Measurements from ENCODE around the gene MOXD1.

MOXD1 gene

DNA sequence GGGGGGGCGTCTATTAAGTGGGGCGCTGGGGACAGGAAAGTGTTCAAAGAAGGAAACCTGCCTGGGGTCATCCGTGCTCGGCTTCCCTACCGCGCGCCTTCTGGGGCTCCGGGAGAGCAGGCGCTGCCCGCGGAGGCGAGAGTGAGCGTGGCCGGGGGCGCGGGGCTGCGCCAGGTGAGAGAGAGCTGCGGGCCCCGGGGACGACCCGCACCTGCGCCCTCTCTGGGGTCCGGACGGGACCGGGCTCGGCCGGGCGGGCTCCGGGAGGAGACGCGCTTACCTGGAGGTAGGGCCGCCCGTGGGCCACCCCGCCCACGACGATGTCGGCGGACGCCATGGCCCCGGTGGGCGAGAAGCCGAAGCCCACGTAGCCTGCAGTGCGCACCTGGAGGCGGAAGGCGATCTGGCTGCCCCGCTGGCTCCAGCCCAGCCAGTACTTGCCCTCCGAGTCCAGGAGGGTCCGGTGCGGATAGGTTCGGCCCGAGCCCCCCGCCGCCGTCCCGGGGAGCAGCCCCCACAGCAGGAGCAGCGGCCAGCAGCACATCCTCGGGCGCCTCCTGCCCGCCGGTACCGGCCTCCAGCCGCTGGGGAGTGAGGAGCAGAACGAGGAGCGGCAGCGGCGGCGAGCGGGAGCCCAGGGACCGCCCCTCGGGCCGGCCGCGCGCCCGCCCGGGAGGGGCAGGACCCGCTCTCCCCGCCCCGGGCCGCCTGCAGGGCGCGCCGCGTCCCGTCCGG lies at the start of gene MOXD1:
TSS of gene MOXD1 (minus strand) at position 593 of the 735 bp plus-strand sequence. CDS start at position 544, 49 bp downstream.
- DNase-seq (ENCODE audit: low spot score), result peak; percentile 83

DNA sequence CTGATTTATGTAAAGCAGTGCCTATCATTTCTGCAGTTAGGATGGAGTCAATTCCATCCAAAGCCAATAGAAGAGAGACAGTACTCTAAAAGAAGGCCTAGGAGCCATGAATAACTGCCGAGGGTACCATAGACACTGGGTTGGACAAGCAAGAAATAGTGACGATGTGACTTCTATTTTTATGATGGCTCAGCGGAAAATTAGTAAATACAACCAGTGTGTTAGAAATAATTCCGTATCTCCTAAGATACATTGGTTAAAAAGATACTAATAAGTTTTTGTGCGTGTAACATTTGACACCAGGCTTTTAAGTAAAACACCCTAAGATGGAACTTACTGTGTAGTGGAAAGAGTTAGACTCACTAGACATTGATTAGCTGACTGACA lies 45.6 kb upstream of the MOXD1 start:
- no peak for DNase-seq (ENCODE audit: low spot score)

DNA sequence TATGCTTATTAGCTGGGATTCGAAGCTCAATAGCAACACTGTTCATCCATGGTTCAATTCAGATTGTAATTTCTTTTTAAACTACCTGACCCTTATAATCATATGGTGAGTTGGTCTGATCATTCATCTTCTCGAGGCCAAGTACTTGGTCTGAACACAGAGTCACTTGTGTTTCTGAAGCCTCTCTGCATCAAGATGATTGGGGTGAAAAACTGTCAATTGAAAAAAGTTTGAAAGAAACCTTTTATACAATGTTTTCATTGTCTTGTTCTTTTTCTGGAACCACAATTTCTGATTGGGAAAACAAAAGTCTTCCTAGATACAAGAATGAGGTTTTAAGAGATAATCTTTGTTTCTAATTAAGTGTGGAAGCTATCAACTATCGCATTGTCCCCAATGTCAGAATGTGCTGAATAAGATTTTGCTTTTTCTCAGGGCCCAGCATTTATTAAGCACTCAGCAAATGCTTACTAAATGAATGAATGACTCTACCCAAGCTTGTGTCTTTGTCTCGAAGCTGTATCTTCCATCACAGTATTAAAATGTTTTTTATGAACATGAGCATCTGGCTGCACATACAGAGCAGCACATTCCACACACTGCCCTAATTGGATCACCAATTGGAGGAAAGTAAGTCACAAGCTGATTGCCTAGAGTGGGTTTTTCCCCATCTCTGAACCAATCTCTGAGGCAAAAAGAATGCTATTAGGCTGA lies 45.0 kb upstream of the MOXD1 start:
- DNase-seq (ENCODE audit: low spot score), result no peak

DNA sequence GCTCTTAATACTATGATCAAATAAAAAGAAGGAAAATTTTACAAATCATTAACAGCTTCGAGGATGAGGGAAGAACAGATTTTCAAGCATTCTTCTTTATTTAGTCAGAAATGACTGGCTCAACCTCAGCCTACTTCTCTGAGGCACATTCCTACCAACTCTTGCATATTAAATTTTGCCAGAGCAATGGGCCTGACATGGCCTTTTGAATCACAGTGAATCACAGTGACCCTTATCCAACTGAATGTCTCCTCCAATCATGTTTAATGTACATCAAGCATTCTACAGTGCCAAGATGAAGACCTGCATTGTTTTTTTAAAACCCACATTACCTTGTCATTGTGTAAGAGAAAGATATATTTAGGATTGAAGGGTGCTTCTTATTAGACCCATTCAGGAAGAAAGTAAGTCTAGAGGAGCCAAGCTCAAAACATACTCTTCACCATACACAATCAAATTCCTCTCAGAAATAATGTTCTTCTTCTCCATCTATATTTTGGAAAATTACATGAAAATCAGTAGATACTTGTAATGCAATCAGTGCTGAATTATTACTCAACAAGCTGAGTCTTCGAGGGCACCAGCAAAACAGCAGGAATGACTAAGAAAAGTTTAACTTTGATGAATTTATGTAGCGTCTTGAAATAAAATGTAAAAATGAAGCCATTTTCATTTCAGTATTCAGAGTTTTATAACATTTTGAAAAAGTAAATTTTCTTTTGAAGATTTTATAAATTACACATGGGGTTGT lies 44.1 kb upstream of the MOXD1 start:
- peak; percentile 80 for DNase-seq (ENCODE audit: low spot score)

DNA sequence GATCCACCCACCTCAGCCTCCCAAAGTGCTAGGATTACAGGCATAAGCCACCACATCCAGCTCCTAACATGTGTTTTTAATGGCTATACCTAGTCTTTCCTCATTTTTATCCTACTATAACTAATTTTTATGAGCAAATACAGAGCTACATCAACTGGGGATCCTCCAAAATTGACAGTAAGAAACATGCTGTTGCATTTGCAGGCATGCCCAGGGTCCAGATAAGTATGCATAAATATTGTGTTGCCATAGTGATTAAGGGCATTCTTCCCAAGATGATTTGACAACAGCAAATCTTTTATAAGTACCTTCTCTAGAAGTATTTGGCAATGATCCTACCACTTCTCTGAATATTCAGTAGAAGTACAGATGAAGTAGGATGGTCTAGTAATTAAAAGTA lies 41.9 kb upstream of the MOXD1 start:
- DNase-seq (ENCODE audit: low spot score), result peak; percentile 12

DNA sequence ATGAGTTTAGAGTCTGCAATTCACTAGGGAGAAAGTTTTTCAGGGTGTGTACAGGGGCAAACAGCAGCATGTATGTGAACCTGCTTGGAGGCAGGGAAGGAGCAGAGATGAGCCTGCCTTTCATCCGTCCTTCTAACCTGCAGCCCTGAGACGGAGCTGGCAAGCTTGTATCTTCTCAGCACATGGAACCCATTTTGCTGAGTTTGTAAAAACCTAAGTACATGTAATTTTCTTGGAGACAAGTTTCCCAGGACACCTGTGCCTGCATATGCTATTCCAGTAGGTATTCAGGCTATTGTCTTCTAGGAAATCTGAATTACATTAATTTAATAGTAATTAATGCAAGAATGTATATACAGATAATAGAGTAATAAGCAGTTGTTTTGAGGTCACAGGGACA lies 28.8 kb upstream of the MOXD1 start:
- no peak for DNase-seq (ENCODE audit: low spot score)

DNA sequence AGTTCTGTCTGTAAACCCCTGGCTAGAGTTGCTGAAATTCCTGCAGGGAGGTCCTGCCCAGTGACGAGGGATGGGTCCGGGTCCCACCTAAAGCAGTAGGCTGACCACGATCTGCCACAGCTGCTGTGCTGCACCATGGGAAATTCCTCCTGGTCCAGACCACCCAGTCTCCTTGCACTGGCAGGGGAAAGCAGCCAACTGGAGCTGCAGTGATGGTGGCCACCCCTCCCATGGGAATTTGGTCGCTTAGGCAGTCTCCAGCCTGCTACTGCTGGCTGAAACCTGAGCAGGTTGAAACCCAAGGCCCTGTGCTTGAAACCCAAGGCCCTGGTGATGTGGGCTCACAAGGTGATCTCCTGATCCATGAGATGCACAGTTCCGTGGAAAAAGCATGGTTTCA lies 23.9 kb upstream of the MOXD1 start:
- no peak for DNase-seq (ENCODE audit: low spot score)

DNA sequence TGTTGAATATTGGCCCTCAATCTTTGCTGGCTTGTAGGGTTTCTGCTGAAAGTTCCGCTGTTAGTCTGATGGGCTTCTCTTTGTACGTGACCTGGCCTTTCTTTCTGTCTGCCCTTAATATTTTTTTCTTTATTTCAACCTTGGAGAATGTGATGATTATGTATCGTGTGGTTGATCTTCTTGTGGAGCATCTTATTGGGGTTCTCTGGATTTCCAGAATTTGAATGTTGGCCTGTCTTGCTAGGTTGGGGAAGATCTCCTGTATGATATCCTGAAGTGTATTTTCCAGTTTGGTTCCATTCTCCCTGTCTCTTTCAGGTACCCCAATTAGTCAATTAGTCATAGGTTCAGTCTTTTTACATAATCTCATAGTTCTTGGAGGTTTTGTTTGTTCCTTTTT lies 22.6 kb upstream of the MOXD1 start:
- no peak for DNase-seq (ENCODE audit: low spot score)

DNA sequence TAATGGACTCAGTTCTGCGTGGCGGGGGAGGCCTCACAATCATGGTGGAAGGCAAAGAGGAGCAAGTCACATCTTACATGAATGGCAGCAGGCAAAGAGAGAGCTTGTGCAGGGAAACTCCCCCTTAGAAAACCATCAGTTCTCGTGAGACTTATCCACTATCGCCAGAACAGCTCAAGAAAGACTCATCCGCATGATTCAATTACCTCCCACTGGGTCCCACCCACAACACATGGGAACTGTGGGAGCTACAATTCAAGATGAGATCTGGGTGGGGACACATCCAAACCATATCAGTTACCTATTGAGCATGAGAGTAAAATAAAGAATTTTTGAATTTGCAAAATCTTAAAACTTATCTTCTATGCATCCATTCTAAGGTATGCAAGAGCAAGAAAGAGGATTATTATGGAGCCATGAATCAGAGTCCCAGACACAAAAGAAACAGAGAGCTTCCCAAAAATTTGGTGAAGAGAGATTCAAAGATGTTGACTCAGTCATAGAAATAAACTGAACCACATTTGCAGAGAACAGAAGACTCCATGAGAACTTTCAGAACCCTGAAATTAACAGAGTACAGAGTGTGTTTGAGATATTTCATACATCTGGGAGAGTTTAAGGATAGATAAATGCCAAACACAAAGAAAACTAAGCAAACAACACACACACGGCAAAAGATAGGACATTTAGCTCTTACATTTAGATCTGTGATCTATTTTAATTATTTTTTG lies 17.1 kb upstream of the MOXD1 start:
- peak; percentile 25 for DNase-seq (ENCODE audit: low spot score)

DNA sequence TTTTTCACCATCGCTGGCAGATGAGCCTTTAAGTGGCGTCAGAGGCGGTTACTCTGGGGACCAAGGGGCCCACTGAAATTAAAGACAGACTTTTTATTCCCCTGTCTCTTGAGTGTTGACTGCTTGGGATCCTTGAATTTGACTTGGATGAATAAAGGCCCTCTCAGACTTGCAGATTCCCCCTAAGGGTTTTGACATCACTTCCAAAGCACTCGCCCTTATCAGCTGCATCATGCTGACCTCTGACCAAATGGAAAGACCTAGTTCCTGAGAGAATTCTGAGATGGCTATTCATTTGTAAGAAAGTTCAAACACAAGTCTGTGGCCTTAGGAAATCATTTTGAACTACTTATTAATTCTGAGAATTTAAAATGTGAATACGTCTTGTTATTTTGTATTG lies 13.5 kb upstream of the MOXD1 start:
- no peak for DNase-seq (ENCODE audit: low spot score)

DNA sequence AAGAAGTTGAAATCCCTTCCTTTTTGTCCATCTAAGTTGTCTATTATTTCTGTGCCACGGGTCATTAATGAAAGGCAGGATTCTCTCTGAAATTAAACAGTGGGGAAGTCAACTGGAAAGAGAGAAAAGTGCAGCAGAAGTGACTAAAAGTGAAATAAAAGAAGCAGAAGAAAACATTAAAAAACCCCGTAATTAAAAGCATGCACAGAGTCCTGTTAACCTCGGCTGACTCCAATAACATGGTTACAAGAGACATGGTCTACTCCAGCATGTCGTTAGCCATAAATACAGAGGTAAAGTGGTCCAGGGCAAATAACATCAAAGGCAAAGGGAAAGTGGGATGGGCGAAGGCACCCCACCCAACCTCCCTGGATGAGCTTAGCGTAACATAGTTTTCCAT lies 13.0 kb upstream of the MOXD1 start:
- DNase-seq (ENCODE audit: low spot score), result no peak

DNA sequence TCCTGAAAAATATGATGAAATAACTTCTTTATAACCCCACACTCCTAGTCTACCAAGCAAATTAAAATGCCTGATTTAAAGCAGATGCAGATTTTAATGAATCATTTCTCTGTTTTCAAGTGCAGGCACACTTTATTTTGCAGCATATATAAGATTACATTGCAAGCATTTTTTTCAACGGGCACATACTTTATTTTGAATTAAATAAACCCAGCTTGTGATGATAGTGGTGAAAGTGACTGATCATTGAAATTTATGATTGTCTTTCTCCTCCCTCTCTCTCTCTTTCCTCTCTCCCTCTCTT lies 12.2 kb upstream of the MOXD1 start:
- no peak for DNase-seq (ENCODE audit: low spot score)

DNA sequence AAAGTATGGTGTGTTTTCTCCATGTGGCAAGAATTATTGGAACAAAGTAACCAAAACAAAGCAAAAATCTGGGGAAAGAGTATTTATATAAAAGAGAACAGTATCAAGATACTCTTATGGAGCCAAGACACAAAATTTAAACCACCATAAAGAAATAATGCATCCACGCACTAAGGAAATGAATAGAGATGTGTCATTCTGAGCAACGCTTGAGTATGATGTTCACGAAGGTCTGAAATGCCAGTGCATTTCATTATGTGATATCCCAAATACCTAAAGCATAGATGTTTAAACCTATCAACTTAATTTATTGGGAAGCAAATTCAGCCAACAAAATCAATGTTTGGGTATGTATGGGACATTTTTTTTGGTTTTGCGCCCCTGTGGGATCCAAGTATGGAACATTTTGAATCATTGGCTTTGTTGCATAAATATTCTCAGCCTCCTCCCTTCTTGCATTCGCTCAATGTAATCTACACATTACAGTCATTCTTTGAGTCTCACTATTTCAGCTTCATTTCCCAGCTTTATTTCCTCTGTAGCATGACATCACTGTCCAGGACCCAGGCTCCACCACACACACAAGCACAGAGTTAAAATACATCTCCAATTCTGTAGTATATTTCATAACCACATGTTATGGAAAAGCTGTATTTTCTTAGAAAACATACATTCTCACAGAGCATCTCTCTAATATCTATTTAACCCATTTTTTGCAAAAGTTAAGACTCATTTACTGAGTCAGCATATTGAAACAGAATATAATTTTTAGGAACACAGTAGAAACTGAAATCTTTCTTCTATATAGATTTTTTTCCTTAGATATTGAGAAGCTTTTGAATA lies 11.6 kb upstream of the MOXD1 start:
- peak; percentile 27 for DNase-seq (ENCODE audit: low spot score)

DNA sequence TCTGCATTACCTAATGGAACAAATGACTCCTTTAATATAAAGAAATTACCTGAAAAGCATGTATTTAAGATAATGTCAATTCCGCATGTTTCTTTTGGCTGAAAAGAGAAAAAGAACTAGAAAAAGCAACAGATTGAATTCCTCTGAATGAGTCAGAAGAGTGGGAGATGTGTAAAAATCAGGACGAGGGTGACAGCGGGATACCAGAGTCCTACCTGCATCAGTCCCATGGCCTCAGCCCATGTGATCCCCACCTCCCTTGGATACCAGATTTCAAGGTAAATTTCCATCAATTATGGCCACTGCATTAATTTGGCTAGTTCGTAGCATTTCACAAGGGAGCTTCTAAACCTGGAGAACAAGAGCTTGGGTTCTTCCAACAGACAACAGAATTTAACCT lies 10.0 kb upstream of the MOXD1 start:
- no peak for DNase-seq (ENCODE audit: low spot score)

DNA sequence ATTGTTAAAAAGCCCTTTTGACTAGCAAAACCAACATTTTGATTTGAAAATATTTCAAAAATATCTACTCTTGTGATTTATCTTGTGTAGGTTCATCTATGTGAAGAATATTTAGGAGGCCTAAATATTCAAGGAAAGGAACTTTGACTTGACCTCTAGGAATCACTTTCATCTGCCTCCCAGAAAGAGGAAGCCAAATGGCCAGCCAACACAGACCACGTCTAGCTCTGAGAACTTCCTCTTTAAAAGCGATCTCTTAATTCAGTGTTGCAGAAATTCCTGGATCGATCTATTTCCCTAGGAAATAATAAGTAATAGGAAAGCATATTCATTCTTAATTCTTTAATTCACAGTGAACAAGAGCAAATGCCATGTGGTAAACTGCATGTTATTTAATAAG lies 9.6 kb upstream of the MOXD1 start:
- no peak for DNase-seq (ENCODE audit: low spot score)

DNA sequence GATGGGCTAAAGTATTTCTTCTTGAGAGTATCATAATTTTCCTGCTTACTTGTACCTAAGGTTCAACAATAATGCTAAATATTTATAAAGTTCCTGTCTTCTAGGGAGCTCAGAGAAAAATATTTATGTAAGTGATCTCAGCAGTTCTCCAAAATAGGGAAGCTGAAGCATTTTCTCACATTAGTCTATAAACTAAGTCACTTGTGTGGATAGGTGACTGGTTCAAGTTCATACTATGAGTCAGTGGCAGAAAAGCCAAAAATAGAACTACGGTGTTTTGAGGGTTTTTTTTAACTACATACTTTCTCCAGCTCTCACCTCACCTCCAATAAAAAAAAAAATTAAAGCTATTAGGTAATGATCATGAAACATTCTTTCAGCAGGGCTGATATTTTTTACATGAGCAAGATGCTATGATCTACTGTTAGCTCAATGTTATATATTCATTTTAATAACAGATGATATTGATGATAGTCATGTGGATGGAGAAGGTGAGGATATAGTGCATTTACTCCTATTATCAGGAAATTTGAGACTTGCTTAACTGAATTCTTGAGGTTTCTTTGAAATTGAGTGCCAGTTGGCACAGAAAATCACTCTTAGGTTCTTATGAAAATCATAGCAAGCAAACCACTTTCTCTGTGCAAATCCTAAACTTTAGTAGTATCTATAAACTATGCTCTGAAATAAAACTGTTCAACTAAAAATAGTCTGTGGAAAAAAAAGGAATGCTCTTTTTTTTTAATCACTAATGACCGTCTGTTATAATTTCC lies 4.1 kb upstream of the MOXD1 start:
- DNase-seq (ENCODE audit: low spot score), result no peak

DNA sequence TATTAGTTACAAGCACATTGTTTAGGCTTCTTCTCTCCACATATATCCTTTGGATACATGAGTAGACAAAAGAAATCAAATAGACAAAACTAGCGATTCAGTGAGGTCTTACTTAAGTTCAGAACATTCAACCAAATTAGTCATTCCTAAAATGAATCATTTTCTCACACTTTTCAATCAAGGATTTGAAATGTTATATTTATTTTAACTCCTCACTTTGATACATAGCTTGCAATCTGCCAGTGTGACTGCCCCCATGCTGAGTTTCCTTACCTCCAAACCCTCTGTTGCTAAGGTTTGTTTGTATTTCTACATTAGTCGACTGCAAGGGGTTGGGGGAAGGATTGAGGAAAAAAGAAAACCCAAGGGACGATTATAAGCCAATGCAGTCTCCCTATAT lies 3.5 kb upstream of the MOXD1 start:
- DNase-seq (ENCODE audit: low spot score), result no peak

DNA sequence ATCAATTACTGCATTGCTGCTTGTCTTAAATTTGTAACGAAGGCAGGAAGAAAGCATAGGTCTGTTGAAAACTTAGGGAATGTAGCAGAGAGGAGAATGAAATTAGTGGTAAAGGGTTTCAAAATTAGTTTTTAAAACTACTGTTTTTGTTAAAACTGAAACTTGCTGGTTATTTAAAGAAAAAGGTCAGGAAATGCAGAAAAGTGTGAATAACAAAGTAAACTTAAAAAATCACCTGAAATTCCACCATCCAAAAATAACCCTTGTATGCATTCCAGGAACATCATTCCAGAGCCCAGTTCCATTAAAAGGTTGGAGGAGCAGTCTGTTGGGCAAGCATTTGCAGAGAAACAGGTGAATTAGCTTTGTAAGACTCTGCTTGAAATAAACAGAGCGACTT lies 3.1 kb upstream of the MOXD1 start:
- no peak for DNase-seq (ENCODE audit: low spot score)

DNA sequence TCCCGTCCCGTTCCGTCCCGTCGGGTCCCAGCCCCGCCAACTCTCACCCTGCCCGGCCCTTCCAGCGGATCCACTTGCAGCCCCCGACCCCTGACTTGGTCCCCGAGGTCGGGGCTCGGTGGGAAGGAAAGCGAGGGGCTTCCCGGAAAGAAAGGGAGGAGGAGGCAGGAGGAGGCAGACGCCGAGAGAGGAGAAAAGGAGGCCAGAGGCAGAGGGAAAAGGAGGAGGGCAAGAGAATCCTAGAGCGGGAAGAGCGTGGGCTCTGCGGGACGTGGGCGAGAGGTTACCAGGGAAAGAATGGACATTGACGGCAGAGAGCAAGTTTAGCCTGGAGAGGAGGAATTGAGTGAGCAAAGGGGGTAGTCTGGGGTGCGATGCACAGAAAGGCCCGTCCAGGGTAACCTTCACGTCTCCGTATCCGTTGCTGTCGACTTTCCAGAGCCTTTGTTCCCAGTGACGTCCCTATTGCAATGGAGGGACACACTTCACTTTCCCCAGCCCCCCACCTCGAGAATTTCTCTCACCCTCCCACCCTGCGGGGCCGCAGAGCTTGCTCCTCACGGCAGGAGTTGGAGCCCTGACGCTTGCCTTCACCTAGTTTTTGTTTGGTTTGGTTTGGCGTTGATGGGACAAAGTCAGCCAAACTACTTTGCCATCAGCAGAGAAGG lies 477 bp upstream of the MOXD1 start:
- no peak for DNase-seq (ENCODE audit: low spot score)

DNA sequence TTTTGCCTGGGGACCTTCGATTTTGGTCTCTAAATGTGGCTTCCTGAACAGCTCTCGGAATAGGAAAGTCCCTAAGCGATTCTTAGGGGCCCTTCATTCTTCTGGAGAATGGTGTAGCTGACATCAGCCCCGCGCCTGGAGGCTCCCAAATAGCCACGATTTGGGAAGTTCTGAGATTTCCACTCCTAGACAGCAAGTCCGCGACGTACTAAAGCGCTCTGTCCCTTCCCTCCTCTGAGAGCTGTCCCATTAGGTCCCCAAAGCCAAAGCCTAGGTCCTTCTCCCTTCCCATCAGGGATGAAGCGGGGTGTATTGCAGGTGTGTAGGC lies 756 bp downstream of the MOXD1 start:
- DNase-seq (ENCODE audit: low spot score), result no peak
